GM12878 (cell line): ENCODE measurements around the gene SRRD. TPM values are rescaled to one million over a fixed set of nuclear protein-coding genes. Genes with fewer than 3 reads are reported as not detected.

Experiments
- BHLHE40 ChIP-seq, 2 experiments: fragments of 450-650 bp in 1 of 2; IDR thresholded peaks; 2 replicates each; pipeline ENCODE4 v1.6.1; 2011 to 2017; ENCODE audit warnings: low read depth in 2 of 2, borderline replicate concordance in 1 of 2, improper control_type of control experiment in 1 of 2, low read length in 1 of 2, mild to moderate bottlenecking in 1 of 2
- ELK1 ChIP-seq: IDR thresholded peaks from 2 replicates; pipeline ENCODE4 v1.6.1; 2012; ENCODE audit warnings: low read depth, low read length, improper control_type of control experiment
- EP300 ChIP-seq, 2 experiments: fragments of 150-350 bp in 1 of 2; IDR thresholded peaks; 2 replicates each; pipeline ENCODE4 v1.6.1; 2011 to 2012; ENCODE audit warnings: low read depth in 2 of 2, low read length in 2 of 2, borderline replicate concordance in 1 of 2, improper control_type of control experiment in 1 of 2, inconsistent platforms in 1 of 2; ENCODE audit not compliant: control insufficient read depth in 1 of 2
- HDGF ChIP-seq: fragments of 450-650 bp; IDR thresholded peaks from 2 replicates; pipeline ENCODE4 v1.6.1; 2016; ENCODE audit warnings: antibody characterized with exemption
- JUND ChIP-seq: IDR thresholded peaks from 2 replicates; pipeline ENCODE4 v1.6.1; 2012; ENCODE audit warnings: low read depth, mild to moderate bottlenecking, low read length, improper control_type of control experiment, moderate library complexity
- MLLT1 ChIP-seq: fragments of 450-650 bp; IDR thresholded peaks from 2 replicates; pipeline ENCODE4 v1.6.1; 2016; ENCODE audit warnings: mild to moderate bottlenecking
- MYC ChIP-seq: IDR thresholded peaks from 2 replicates; pipeline ENCODE4 v1.6.1; 2011; ENCODE audit warnings: mild to moderate bottlenecking, low read length, moderate library complexity, inconsistent platforms; ENCODE audit not compliant: insufficient read depth, insufficient replicate concordance, insufficient read length, severe bottlenecking
- NBN ChIP-seq: fragments of 450-650 bp; IDR thresholded peaks from 2 replicates; pipeline ENCODE4 v1.6.1; 2016
- NR2F1 ChIP-seq: fragments of 450-650 bp; conservative IDR thresholded peaks from 2 replicates; pipeline ENCODE4 v1.6.1; 2017; ENCODE audit warnings: mild to moderate bottlenecking
- PAX5 ChIP-seq: IDR thresholded peaks from 2 replicates; pipeline ENCODE4 v1.6.1; 2011; ENCODE audit warnings: low read depth, low read length, borderline replicate concordance
- PAX8 ChIP-seq: fragments of 450-650 bp; IDR thresholded peaks from 2 replicates; pipeline ENCODE4 v1.6.1; 2017; ENCODE audit warnings: mild to moderate bottlenecking, moderate library complexity
- PRDM15 ChIP-seq: fragments of 450-650 bp; formaldehyde crosslinking; IDR thresholded peaks from 2 replicates; pipeline ENCODE4 v1.4.0; 2020; ENCODE audit warnings: mild to moderate bottlenecking, moderate library complexity
- SIN3A ChIP-seq: IDR thresholded peaks from 2 replicates; pipeline ENCODE4 v1.6.1; 2012; ENCODE audit warnings: low read depth, low read length, improper control_type of control experiment
- STAT3 ChIP-seq: IDR thresholded peaks from 2 replicates; pipeline ENCODE4 v1.6.1; 2011; ENCODE audit warnings: low read depth, low read length, improper control_type of control experiment
- TCF7 ChIP-seq: IDR thresholded peaks from 2 replicates; pipeline ENCODE4 v1.6.1; 2014; ENCODE audit warnings: antibody characterized with exemption, borderline replicate concordance
- YBX1 ChIP-seq: fragments of 450-650 bp; IDR thresholded peaks from 2 replicates; pipeline ENCODE4 v1.6.1; 2016; ENCODE audit warnings: antibody characterized with exemption
- ZNF207 ChIP-seq: fragments of 450-650 bp; IDR thresholded peaks from 2 replicates; pipeline ENCODE4 v1.6.1; 2014; ENCODE audit warnings: antibody characterized with exemption, mild to moderate bottlenecking, borderline replicate concordance
- ZNF592 ChIP-seq: fragments of 450-650 bp; IDR thresholded peaks from 2 replicates; pipeline ENCODE4 v1.6.1; 2017; ENCODE audit warnings: mild to moderate bottlenecking, moderate library complexity
- polyA plus RNA-seq, 11 experiments: library from polyadenylated mRNA; depleted of rRNA in 4 of 11; unstranded in 6 of 11; stranded (reverse) in 5 of 11; fragments of >200 nt; fragmentation: Nextera tagmentation in 4 of 11; fragmentation: Illumina TruSeq in 1 of 11; extraction: Ambion mirVana in 4 of 11; extraction: Trizol in 1 of 11; gene quantifications; 1 replicate in 1 of 11; 2 replicates in 10 of 11; pipeline versions ENCODE4 v1.2.1 to v1.2.3, GENCODE V29; 2011 to 2016; ENCODE audit warnings: inconsistent platforms in 2 of 11, missing spikeins in 2 of 11, low read depth in 1 of 11
- total RNA-seq, 4 experiments: library from RNA; depleted of rRNA in 3 of 4; stranded (reverse); fragments of >200 nt in 3 of 4; fragmentation: Illumina TruSeq in 1 of 4; extraction: Trizol in 1 of 4; gene quantifications; 2 replicates each; pipeline versions ENCODE4 v1.2.1 to v1.2.3, GENCODE V29; 2013 to 2021
- TF ChIP-seq, protein P1 (sequence below): IDR thresholded peaks from 2 replicates; pipeline ENCODE4 v1.6.1; 2012; ENCODE audit warnings: low read depth, low read length, improper control_type of control experiment

Gene SRRD
- total and polyA plus RNA-seq, 10 of the 15 experiments (the other 5 are each of a cell fraction or from before 2014, with no cell fraction given) = 4.1 to 50.6 (median 27.5) TPM

DNA sequence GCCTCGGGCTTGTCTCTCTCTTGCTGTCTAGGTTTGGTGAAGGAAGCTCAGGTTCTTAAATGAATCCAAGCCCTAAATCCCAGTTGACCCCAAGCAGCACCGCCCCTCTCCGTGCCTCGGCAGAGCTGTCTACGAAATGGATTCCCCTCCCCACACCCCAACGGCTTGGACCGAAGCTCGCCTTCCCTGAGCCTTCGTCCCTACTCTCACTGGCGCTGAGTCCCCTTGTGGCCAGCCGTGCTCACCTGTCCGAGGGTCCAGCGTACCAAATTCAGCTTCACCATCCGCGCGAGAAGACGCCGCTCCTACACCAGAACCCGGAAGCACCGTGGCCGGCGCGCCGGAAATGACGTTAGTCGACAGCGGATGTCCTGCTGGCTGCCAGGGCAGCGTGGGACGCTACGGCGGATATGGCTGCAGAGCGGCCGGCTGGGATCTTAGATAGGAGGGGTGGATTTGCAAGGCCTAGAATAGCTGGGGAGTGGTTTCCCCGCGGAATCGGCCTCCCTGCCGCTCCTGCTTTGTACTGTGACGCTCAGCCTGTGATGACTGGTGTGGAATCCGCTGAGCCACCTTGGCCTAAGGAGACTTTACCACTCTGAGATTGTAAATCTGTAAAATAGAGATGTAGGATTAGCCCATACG lies 28.6 kb downstream of the SRRD start, which contains the start of gene TFIP11 (continued):
- TF ChIP-seq MLLT1 (0 out of 2 replicates have a peak, but pooled peaks have one; percentile 37), PRDM15 (CRISPR knock-in tag) (no peak), EP300 (IDR thresholded peaks at IDR 0.05; ENCODE audit: borderline replicate concordance in 1 of 2, control insufficient read depth in 1 of 2, low read depth in 2 of 2, low read length in 2 of 2) (no peak), BHLHE40 (IDR thresholded peaks at IDR 0.05; ENCODE audit: borderline replicate concordance in 1 of 2, low read depth in 2 of 2, low read length in 1 of 2) (peak in 1 of 2 experiments; percentile 11; a peak in 1 of 4 replicates), YBX1 (no peak), ELK1 (peak; percentile 87), SIN3A (peak; percentile 99), NBN (peak; percentile 90), PAX8 (no peak), JUND (no peak), TCF7 (no peak), STAT3 (peak; percentile 36; the same call in 1 of the 2 replicates), PAX5 (no peak), ZNF207 (peak; percentile 60; the same call in 1 of the 2 replicates), HDGF (peak; percentile 60; the same call in 1 of the 2 replicates), MYC (no peak), NR2F1 (peak; percentile 29; the same call in 1 of the 2 replicates), ZNF592 (no peak)
- TF ChIP-seq, protein P1, sequence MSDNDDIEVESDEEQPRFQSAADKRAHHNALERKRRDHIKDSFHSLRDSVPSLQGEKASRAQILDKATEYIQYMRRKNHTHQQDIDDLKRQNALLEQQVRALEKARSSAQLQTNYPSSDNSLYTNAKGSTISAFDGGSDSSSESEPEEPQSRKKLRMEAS = peak; percentile 94
